Measurements from ENCODE around the gene ACER1.

ACER1 gene

GRCh38 chr19:6278051-6278450, 55.4 kb downstream of the ACER1 start:
- no peak overlapping the region for H2AFZ ChIP-seq (ENCODE audit: insufficient read depth, low read length, poor library complexity)
- no peak overlapping the region for H4K12ac ChIP-seq (ENCODE audit: low read depth, low read length)
- peaks cover 39 to 43% of the 10 kb centered on the region in 2 experiments for H3K4me1 ChIP-seq (ENCODE audit: control insufficient read depth in 1 of 2, insufficient read depth in 2 of 2, low read length in 2 of 2)
- H3K27ac ChIP-seq (ENCODE audit: low read depth, low read length) = no peak overlapping the region
- no peak overlapping the region for H2BK5ac ChIP-seq (ENCODE audit: low read depth, low read length, poor library complexity)
- H3K4me3 ChIP-seq (ENCODE audit: low read depth, low read length) = no peak overlapping the region
- H4K8ac ChIP-seq (ENCODE audit: low read depth, low read length) = no peak overlapping the region
- no peak for DNase-seq
- no peaks in the 10 kb centered on the region for H3K27me3 ChIP-seq (ENCODE audit: insufficient read depth, low read length)
- peaks cover 39% of the 10 kb centered on the region for H3K79me2 ChIP-seq (ENCODE audit: control insufficient read depth, insufficient read depth, low read length, poor library complexity)
- H2BK12ac ChIP-seq (ENCODE audit: low read length) = no peak overlapping the region
- H4K91ac ChIP-seq (ENCODE audit: low read depth, low read length) = no peak overlapping the region
- H2BK120ac ChIP-seq (ENCODE audit: insufficient read depth, low read length, poor library complexity) = no peak overlapping the region
- H3K9ac ChIP-seq (ENCODE audit: low read length) = no peak overlapping the region
- H3K18ac ChIP-seq (ENCODE audit: low read length) = peak overlapping the region; percentile 22
- no peak overlapping the region for H2AK5ac ChIP-seq (ENCODE audit: low read length)
- no peaks in the 10 kb centered on the region for H3K9me3 ChIP-seq (ENCODE audit: insufficient read depth, low read depth, low read length)
- peaks cover 8% of the 10 kb centered on the region for H3K79me1 ChIP-seq (ENCODE audit: low read length)
- H3K36me3 ChIP-seq (ENCODE audit: control insufficient read depth in 1 of 2, insufficient read depth in 2 of 2, low read length in 2 of 2) = peaks cover 6 to 7% of the 10 kb centered on the region in 2 experiments
- H3K23ac ChIP-seq (ENCODE audit: low read length) = no peak overlapping the region
- peak overlapping the region; percentile 98 for H3K4ac ChIP-seq (ENCODE audit: low read depth, low read length)
- no peak overlapping the region for H3K4me2 ChIP-seq (ENCODE audit: low read length)
- peak overlapping the region; percentile 1 for H3K14ac ChIP-seq (ENCODE audit: low read length)
- WGBS (ENCODE audit: extremely low coverage, insufficient coverage, insufficient read length) = no CpG with 5 or more reads among the region's 9 CpGs

- Histone ChIP-seq H2AK5ac (ENCODE audit: low read length) (no peak overlapping the region), H2BK5ac (ENCODE audit: low read depth, low read length, poor library complexity) (no peak overlapping the region), H3K4me1 (ENCODE audit: control insufficient read depth in 1 of 2, insufficient read depth in 2 of 2, low read length in 2 of 2) (peaks cover 51% of the 10 kb centered on the region in 2 experiments), H3K4me2 (ENCODE audit: low read length) (peak overlapping the region; percentile 20), H3K36me3 (ENCODE audit: control insufficient read depth in 1 of 2, insufficient read depth in 2 of 2, low read length in 2 of 2) (peaks cover 6 to 7% of the 10 kb centered on the region in 2 experiments), H4K12ac (ENCODE audit: low read depth, low read length) (no peak overlapping the region), H4K91ac (ENCODE audit: low read depth, low read length) (no peak overlapping the region), H3K27me3 (ENCODE audit: insufficient read depth, low read length) (no peaks in the 10 kb centered on the region), H3K4me3 (ENCODE audit: low read depth, low read length) (no peak overlapping the region), H2BK12ac (ENCODE audit: low read length) (no peak overlapping the region), H2AFZ (ENCODE audit: insufficient read depth, low read length, poor library complexity) (no peak overlapping the region), H3K9ac (ENCODE audit: low read length) (no peak overlapping the region), H3K79me1 (ENCODE audit: low read length) (peaks cover 10% of the 10 kb centered on the region), H3K18ac (ENCODE audit: low read length) (no peak overlapping the region), H3K9me3 (ENCODE audit: insufficient read depth, low read depth, low read length) (no peaks in the 10 kb centered on the region), H3K4ac (ENCODE audit: low read depth, low read length) (peak overlapping the region; percentile 73), H3K23ac (ENCODE audit: low read length) (no peak overlapping the region), H3K79me2 (ENCODE audit: control insufficient read depth, insufficient read depth, low read length, poor library complexity) (peaks cover 39% of the 10 kb centered on the region), H2BK120ac (ENCODE audit: insufficient read depth, low read length, poor library complexity) (no peak overlapping the region), H4K8ac (ENCODE audit: low read depth, low read length) (no peak overlapping the region), H3K27ac (ENCODE audit: low read depth, low read length) (peak overlapping the region; percentile 20), H3K14ac (ENCODE audit: low read length) (no peak overlapping the region)
- WGBS (ENCODE audit: extremely low coverage, insufficient coverage, insufficient read length) = no CpG with 5 or more reads among the region's 12 CpGs
- DNase-seq = no peak
Measured at GRCh38 chr19:6276447-6276846, 57.0 kb downstream of the ACER1 start.

- peaks cover 13 to 14% of the 10 kb centered on the region in 2 experiments for H3K36me3 ChIP-seq (ENCODE audit: control insufficient read depth in 1 of 2, insufficient read depth in 2 of 2, low read length in 2 of 2)
- H3K18ac ChIP-seq (ENCODE audit: low read length) = no peak overlapping the region
- peaks cover 51% of the 10 kb centered on the region in 2 experiments for H3K4me1 ChIP-seq (ENCODE audit: control insufficient read depth in 1 of 2, insufficient read depth in 2 of 2, low read length in 2 of 2)
- no peak overlapping the region for H3K4me2 ChIP-seq (ENCODE audit: low read length)
- H2BK12ac ChIP-seq (ENCODE audit: low read length) = no peak overlapping the region
- H4K12ac ChIP-seq (ENCODE audit: low read depth, low read length) = no peak overlapping the region
- no peak overlapping the region for H2BK5ac ChIP-seq (ENCODE audit: low read depth, low read length, poor library complexity)
- no peak for DNase-seq
- H2BK120ac ChIP-seq (ENCODE audit: insufficient read depth, low read length, poor library complexity) = no peak overlapping the region
- H3K27ac ChIP-seq (ENCODE audit: low read depth, low read length) = no peak overlapping the region
- no CpG with 5 or more reads among the region's 18 CpGs for WGBS (ENCODE audit: extremely low coverage, insufficient coverage, insufficient read length)
- H2AK5ac ChIP-seq (ENCODE audit: low read length) = no peak overlapping the region
- no peak overlapping the region for H3K4me3 ChIP-seq (ENCODE audit: low read depth, low read length)
- peaks cover 48% of the 10 kb centered on the region for H3K79me2 ChIP-seq (ENCODE audit: control insufficient read depth, insufficient read depth, low read length, poor library complexity)
- no peak overlapping the region for H3K23ac ChIP-seq (ENCODE audit: low read length)
- H3K4ac ChIP-seq (ENCODE audit: low read depth, low read length) = peak overlapping the region; percentile 66
- no peaks in the 10 kb centered on the region for H3K9me3 ChIP-seq (ENCODE audit: insufficient read depth, low read depth, low read length)
- H3K27me3 ChIP-seq (ENCODE audit: insufficient read depth, low read length) = no peaks in the 10 kb centered on the region
- peaks cover 10% of the 10 kb centered on the region for H3K79me1 ChIP-seq (ENCODE audit: low read length)
- H3K14ac ChIP-seq (ENCODE audit: low read length) = no peak overlapping the region
- no peak overlapping the region for H3K9ac ChIP-seq (ENCODE audit: low read length)
- no peak overlapping the region for H4K8ac ChIP-seq (ENCODE audit: low read depth, low read length)
- no peak overlapping the region for H2AFZ ChIP-seq (ENCODE audit: insufficient read depth, low read length, poor library complexity)
- no peak overlapping the region for H4K91ac ChIP-seq (ENCODE audit: low read depth, low read length)
Measured at GRCh38 chr19:6275170-6275744, 58.2 kb downstream of the ACER1 start.

GRCh38 chr19:6274756-6275155, 58.7 kb downstream of the ACER1 start:
- H2BK5ac ChIP-seq (ENCODE audit: low read depth, low read length, poor library complexity) = no peak overlapping the region
- H3K18ac ChIP-seq (ENCODE audit: low read length) = peak overlapping the region; percentile 43
- H4K91ac ChIP-seq (ENCODE audit: low read depth, low read length) = no peak overlapping the region
- H3K9ac ChIP-seq (ENCODE audit: low read length) = no peak overlapping the region
- peaks cover 48% of the 10 kb centered on the region for H3K79me2 ChIP-seq (ENCODE audit: control insufficient read depth, insufficient read depth, low read length, poor library complexity)
- no peak overlapping the region for H3K4me3 ChIP-seq (ENCODE audit: low read depth, low read length)
- no peak overlapping the region for H4K8ac ChIP-seq (ENCODE audit: low read depth, low read length)
- no peak overlapping the region for H2BK120ac ChIP-seq (ENCODE audit: insufficient read depth, low read length, poor library complexity)
- H3K27ac ChIP-seq (ENCODE audit: low read depth, low read length) = no peak overlapping the region
- no peak overlapping the region for H3K23ac ChIP-seq (ENCODE audit: low read length)
- H3K9me3 ChIP-seq (ENCODE audit: insufficient read depth, low read depth, low read length) = no peaks in the 10 kb centered on the region
- no peak for DNase-seq
- H3K4me2 ChIP-seq (ENCODE audit: low read length) = no peak overlapping the region
- peaks cover 18 to 19% of the 10 kb centered on the region in 2 experiments for H3K36me3 ChIP-seq (ENCODE audit: control insufficient read depth in 1 of 2, insufficient read depth in 2 of 2, low read length in 2 of 2)
- no peak overlapping the region for H2BK12ac ChIP-seq (ENCODE audit: low read length)
- no CpG with 5 or more reads among the region's 15 CpGs for WGBS (ENCODE audit: extremely low coverage, insufficient coverage, insufficient read length)
- no peak overlapping the region for H3K14ac ChIP-seq (ENCODE audit: low read length)
- H3K27me3 ChIP-seq (ENCODE audit: insufficient read depth, low read length) = no peaks in the 10 kb centered on the region
- peak overlapping the region; percentile 51 for H2AFZ ChIP-seq (ENCODE audit: insufficient read depth, low read length, poor library complexity)
- H3K79me1 ChIP-seq (ENCODE audit: low read length) = peaks cover 10% of the 10 kb centered on the region
- peaks cover 51% of the 10 kb centered on the region in 2 experiments for H3K4me1 ChIP-seq (ENCODE audit: control insufficient read depth in 1 of 2, insufficient read depth in 2 of 2, low read length in 2 of 2)
- H3K4ac ChIP-seq (ENCODE audit: low read depth, low read length) = peak overlapping the region; percentile 66
- no peak overlapping the region for H2AK5ac ChIP-seq (ENCODE audit: low read length)
- H4K12ac ChIP-seq (ENCODE audit: low read depth, low read length) = no peak overlapping the region

Measured in trophoblast cell (in vitro differentiated cells and primary cell).